Measurements from ENCODE around the gene WNT11.

Gene WNT11

DNA sequence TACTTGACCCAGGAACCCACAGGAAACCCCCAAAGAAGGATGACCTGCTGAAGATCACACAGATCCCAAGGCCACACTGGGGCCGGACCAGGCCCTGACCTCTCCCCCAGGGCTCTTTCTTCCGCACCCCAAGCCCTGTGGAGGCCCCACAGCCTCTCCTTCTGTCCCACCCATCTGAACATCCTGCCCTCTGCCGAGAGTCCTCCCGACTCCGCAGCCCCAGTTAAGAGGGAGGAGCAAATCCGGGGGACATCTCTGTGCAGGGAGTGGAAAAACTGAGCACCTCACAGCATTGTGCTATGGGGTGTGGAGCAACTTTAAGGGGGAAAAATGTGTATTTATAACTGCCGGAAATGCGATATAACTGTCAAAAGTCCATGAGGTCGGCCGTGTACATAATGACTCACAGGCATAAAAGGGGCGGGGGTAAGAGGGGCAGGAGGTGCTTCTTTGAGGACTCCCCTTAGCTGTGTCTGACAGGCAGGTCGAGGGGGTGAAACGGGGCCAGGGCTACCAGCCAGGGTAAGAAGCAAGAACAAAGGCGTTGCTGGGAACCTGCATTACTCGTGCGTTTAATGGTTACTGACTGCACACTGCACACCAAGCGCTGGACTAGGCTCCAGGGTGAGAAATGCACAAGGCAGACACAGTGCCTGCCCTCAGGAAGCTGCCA, 57.2 kb downstream of the WNT11 start:
- Histone ChIP-seq H3K36me3 (ENCODE audit: insufficient read depth, low read length) (no peaks in the 10 kb centered on the region), H3K4me1 (ENCODE audit: insufficient read depth, low read length) (peaks cover 11% of the 10 kb centered on the region; the same call in 1 of the 2 replicates), H3K9me3 (ENCODE audit: control insufficient read depth, insufficient read depth, low read length) (no peaks in the 10 kb centered on the region), H3K9ac (ENCODE audit: low read depth, low read length) (no peak overlapping the region)

DNA sequence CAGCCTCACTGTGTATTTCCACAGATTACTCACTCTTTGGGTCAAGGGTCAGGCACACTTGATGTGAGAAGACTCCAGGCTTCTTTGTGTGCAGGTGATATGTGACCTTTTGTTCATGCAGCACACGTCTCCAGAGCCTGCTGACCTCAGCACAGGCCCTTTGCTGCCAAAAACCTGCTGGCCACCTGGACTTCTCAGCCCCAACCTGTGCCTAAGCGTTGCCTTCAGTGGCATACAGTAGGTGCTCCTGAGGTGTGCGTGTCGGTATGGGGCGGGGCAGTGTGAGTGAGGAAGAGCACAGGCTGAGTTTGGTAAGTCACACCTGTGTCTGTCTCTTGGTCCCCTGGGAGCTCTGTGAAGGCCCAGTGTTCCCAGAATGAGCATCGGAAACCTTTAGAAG, 58.1 kb downstream of the WNT11 start:
- no peak overlapping the region for H3K9ac ChIP-seq (ENCODE audit: low read depth, low read length)
- peaks cover 6% of the 10 kb centered on the region; the same call in 1 of the 2 replicates for H3K4me1 ChIP-seq (ENCODE audit: insufficient read depth, low read length)
- no peaks in the 10 kb centered on the region for H3K36me3 ChIP-seq (ENCODE audit: insufficient read depth, low read length)
- no peaks in the 10 kb centered on the region for H3K9me3 ChIP-seq (ENCODE audit: control insufficient read depth, insufficient read depth, low read length)

DNA sequence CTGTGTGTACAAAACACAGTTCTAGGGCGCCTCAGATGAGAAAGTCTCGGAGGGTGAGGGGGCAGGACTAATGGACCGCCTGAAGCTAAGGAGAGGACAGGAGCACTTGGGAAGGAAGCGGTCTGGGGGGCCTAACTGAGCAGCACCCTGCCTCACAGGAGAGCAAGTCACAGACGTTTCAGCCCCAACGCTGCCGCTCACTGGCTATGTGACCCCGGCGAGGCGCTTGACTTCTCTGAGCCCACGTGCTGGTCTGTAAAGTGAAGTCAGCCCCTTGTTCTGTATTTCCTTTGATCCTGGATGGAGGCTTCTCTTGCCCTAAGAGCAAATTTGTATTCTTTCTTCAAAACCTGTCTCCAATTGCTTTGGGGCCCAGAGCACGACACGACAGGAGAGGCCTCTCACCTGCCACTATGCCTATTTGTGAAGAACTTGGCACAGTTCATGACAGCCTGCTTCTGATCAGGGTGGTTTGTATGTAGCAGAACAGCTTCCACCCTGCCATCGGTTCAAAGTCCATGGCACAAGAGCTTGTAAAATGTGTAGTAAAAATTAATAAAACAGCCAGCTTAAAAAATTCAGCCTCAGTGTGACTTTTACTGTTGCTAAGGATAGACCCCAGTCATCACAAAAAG, 59.1 kb downstream of the WNT11 start:
- no peaks in the 10 kb centered on the region for H3K36me3 ChIP-seq (ENCODE audit: insufficient read depth, low read length)
- H3K9ac ChIP-seq (ENCODE audit: low read depth, low read length) = no peak overlapping the region
- no peaks in the 10 kb centered on the region for H3K9me3 ChIP-seq (ENCODE audit: control insufficient read depth, insufficient read depth, low read length)
- no peaks in the 10 kb centered on the region for H3K4me1 ChIP-seq (ENCODE audit: insufficient read depth, low read length)

DNA sequence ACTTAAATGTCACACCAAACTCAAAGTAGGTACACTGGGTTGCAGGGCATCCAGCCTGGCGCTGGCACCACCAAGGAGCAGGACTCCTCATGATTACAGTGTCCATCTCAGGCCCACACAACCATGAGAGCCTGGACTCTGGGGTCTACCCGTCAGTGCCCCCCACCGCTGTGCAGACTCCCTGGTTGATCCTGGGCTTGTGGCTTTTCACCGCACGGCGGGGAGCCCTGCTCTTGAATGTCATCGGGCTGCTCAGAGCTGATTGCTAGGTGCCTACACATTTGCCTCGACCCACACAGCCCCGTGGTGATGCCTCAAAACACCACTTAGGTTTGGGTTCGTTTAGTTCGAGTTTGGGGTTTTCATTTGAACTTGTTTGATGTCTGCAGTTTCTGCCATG, 63.0 kb downstream of the WNT11 start:
- Histone ChIP-seq H3K9ac (ENCODE audit: low read depth, low read length) (no peak overlapping the region), H3K4me1 (ENCODE audit: insufficient read depth, low read length) (no peaks in the 10 kb centered on the region), H3K9me3 (ENCODE audit: control insufficient read depth, insufficient read depth, low read length) (no peaks in the 10 kb centered on the region), H3K36me3 (ENCODE audit: insufficient read depth, low read length) (peaks cover 7% of the 10 kb centered on the region; the same call in 1 of the 2 replicates)

DNA sequence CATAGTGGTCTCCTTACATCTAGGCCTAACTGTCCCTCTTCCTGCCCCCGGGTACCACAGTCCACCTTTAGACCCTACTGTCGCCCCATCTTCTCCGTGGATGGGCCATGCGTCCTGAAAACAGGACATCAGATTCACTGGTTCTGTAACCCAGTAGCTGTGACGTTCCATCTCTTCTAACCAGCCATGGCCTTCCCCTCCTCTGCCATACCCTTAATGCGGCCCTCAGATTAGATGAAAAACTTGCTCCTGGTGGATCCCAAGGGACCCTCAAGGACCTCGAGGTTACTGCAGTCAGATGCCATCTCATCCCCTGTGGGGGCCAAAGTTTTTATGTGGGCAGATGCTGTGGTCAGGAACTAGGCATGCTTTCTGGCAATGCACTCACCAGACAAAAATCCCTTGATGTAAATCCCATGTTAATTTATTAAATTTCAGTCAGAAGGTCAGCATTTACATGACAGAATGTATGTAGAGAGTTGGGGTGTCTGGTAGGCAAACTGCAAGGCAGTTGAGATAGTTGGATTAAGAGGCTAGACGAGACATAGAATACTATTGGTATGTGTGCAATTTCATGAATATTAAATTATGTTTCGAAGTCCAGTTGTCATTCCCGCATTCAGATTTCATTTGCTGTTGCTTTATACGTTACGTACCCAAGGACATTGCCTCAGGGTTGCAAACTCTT, 64.3 kb downstream of the WNT11 start:
- H3K9me3 ChIP-seq (ENCODE audit: control insufficient read depth, insufficient read depth, low read length) = no peaks in the 10 kb centered on the region
- no peak overlapping the region for H3K9ac ChIP-seq (ENCODE audit: low read depth, low read length)
- no peaks in the 10 kb centered on the region for H3K4me1 ChIP-seq (ENCODE audit: insufficient read depth, low read length)
- H3K36me3 ChIP-seq (ENCODE audit: insufficient read depth, low read length) = peaks cover 7% of the 10 kb centered on the region; the same call in 1 of the 2 replicates

DNA sequence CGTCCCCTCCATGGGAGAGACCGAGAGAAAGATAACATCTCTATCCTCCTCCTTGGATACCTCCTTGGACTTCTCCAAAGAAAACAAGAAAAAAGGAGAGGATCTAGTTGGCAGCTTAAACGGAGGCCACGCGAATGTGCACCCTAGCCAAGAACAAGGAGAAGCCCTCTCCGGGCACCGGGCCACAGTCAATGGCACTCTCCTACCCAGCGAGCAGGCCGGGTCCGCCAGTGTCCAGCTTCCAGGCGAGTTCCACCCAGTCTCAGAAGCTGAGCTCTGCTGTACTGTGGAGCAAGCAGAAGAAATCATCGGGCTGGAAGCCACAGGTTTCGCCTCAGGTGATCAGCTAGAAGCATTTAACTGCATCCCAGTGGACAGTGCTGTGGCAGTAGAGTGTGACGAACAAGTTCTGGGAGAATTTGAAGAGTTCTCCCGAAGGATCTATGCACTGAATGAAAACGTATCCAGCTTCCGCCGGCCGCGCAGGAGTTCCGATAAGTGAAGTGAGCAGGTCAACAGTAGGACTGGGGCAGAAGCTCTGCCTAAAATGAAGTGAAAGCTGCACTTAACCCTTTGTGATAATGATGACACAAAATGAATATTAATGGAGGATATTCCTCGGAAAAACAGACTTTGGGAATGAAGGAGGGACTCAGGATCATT, 65.3 kb downstream of the WNT11 start:
- no peaks in the 10 kb centered on the region for H3K9me3 ChIP-seq (ENCODE audit: control insufficient read depth, insufficient read depth, low read length)
- H3K9ac ChIP-seq (ENCODE audit: low read depth, low read length) = no peak overlapping the region
- H3K36me3 ChIP-seq (ENCODE audit: insufficient read depth, low read length) = peaks cover 7% of the 10 kb centered on the region; the same call in 1 of the 2 replicates
- H3K4me1 ChIP-seq (ENCODE audit: insufficient read depth, low read length) = no peaks in the 10 kb centered on the region

DNA sequence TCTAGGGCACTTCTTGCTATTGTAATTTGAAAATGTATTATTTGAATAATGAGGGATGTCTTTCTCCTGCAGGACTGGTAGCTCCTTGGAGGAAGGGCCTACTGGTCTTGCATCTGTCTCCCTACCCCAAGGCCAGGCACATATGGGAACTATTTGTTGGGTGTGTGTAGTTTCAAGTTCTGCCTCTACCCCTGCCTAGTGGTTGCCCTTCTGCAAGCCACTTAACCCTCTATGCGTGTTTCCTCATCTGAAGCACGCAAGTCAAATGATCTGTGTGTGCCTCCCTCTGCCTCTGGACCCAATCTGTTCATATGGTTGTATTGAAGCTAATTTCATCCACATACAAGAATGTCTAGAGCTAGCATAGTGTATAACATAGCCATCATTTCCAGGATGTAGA, 67.0 kb downstream of the WNT11 start:
- H3K9ac ChIP-seq (ENCODE audit: low read depth, low read length) = no peak overlapping the region
- H3K4me1 ChIP-seq (ENCODE audit: insufficient read depth, low read length) = no peaks in the 10 kb centered on the region
- H3K9me3 ChIP-seq (ENCODE audit: control insufficient read depth, insufficient read depth, low read length) = no peaks in the 10 kb centered on the region
- peaks cover 7% of the 10 kb centered on the region; the same call in 1 of the 2 replicates for H3K36me3 ChIP-seq (ENCODE audit: insufficient read depth, low read length)
